ENCODE measurements around the gene GMFB. TPM values are rescaled to one million over a fixed set of nuclear protein-coding genes. Genes with fewer than 3 reads are reported as not detected.
"Not testable (repeated sequence)": the region's sequence is repeated elsewhere in the genome, so short reads cannot be mapped to it uniquely, and the experiment has no call there.

Gene GMFB
- polyA plus RNA-seq, 1 donor = 49.0 TPM

DNA sequence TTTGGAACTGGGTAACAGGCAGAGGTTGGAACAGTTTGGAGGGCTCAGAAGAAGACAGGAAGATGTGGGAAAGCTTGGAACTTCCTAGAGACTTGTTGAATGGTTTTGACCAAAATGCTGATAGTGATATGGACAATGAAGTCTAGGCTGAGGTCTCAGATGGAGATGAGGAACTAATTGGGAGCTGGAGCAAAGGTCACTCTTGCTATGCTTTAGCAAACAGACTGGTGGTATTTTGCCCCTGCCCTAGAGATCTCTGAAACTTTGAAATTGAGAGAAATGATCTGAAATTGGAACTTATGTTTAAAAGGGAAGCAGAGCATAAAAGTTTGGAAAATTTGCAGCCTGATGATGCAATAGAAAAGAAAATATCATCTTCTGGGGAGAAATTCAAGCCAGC, 30.2 kb downstream of the GMFB start:
- DNase-seq (ENCODE audit: low read depth) = not testable (repeated sequence)

DNA sequence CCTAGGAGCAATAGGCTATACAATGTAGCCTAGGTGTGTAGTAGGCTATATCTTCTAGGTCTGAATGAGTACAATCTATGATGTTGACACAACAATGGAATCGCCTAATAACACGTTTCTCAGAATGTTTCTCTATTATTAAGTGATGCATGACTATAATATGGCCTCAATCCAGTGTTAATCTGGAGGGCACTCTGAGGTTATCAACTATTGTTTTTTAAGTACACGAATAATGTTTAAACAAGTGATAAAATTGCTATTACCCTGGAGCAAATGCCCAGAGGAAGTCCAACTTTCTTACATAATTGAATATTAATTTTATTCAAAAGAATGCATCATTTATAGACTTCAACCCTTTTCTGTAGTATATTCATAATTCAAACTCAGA, 31.2 kb downstream of the GMFB start:
- no peak for DNase-seq (ENCODE audit: low read depth)

DNA sequence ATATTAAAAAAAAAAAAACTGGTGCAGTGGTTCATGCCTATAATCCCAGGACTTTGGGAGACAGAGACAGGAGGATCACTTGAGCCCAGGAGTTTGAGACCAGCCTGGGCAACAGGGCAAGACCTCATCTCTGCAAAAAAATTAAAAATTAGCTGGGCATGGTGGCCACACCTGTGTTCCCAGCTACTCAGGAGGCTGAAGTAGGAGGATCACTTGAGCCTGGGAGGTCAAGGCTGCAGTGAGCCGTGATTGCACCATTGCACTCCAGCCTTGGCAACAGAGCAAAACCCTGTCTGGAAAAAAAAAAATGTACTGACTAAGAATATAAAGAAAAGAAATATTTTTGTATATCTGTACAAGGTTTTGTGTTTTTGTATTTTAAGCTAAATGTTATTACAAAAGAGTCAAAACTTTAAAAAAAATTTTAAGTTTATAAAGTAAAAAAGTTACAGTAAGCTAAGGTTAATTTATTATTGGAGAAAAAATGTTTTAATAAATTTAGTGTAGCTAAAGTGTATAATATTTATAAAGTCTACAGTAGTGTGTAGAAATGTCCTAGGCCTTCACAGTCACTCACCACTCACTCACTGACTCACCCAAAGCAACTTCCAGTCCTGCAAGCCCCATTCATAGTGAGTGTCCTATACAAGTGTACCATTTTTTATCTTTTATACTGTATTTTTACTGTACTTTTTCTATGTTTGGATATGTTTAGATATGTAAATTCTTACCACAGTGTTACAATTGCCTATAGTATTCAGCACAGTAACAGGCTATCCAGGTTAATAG, 31.8 kb downstream of the GMFB start:
- DNase-seq (ENCODE audit: low read depth) = not testable (repeated sequence)

DNA sequence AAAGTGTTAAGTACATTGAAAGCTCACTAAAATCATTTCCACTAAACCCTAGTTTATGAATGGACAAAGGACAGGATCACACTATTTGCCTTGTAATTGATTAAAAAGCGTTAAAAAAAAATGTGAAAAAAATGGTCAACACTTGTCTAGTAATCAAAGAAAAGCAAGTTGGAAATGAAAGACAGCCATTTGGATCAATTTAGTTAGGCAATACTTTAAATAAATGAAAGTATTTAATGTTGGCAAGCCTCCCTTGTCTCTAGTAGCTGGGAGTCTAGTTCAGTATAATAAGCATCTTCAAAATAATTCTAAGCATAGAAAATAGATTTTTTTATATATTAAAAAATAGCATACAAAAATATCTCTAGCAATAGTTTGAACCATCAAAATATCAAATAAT, 33.4 kb downstream of the GMFB start:
- DNase-seq (ENCODE audit: low read depth) = no peak

- DNase-seq (ENCODE audit: low read depth) = not testable (repeated sequence)
Observed at GRCh38 chr14:54453990-54454389, 34.8 kb downstream of the GMFB start.

GRCh38 chr14:54453252-54453651, 35.5 kb downstream of the GMFB start:
- DNase-seq (ENCODE audit: low read depth) = no peak

- DNase-seq (ENCODE audit: low read depth) = no peak
Observed at GRCh38 chr14:54451961-54452360, 36.8 kb downstream of the GMFB start.

DNA sequence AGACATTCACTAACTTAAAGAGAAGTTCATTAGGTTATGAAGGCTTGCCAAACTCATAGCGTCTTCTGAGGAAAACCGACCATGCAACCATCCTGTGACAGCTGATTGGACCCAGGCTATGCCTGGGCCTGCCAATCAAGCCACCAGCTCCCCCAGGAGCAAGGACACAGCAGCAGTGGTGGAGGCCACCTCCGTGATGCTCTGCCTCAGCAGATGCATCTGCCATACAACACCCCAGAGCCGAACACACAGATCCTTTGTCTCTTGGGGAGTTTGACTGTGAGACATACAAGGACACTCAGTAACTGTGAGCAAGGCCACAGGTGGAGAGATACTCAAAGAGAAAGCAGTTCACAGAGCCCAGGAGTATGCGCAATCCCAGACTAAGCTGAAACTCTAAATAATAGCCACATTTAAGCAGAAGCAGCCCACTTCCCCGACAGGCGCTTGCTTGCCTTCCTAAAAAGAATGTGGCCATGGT, 37.6 kb downstream of the GMFB start:
- no peak for DNase-seq (ENCODE audit: low read depth)

DNA sequence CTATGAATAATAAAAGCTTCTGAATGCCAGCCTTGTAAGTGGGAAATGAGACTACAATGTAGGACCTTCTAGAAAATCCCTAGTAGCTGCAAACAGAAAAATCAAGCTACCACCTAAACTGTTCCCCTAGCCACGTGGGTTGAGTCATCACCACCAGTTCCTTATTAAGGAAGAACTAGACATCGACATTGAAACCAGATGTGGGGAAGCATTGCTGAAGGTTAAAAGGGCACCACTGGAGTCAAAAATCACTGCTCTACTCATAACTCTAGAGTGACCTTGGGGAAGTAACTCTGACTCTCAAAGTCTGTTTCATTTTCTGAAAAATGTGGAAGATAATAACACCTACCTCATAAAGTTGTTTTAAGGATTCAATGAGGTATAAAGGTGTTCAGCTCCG, 38.2 kb downstream of the GMFB start:
- no peak for DNase-seq (ENCODE audit: low read depth)

GRCh38 chr14:54447231-54447692, 41.5 kb downstream of the GMFB start:
- no peak for DNase-seq (ENCODE audit: low read depth)

DNA sequence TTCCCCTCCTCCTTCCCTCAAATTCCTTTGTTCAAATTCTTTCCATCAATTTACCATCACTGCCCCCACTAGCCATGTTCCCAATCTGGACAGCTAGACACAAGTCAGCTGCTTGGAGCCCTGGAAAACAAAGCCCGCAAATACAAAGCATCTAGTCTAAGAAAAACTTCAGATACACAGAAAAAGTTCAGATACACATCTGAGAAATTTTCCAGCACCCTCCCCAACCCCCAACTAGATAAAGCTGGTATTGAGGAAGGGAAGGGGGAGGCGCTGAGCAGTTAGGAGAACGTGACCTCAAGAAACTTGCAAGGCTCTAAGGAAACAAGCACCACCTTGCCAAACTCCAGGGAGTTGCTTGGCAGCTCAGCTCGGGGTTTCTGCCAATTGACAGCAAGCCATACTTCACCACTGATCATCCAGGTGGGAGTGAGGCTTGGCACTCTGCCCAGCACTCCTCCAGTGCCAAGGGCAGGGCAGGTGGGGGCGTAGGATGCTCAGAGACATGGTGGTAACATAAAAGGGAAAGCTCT, 42.6 kb downstream of the GMFB start:
- DNase-seq (ENCODE audit: low read depth) = no peak

GRCh38 chr14:54444681-54445080, 44.1 kb downstream of the GMFB start:
- DNase-seq (ENCODE audit: low read depth) = no peak

DNA sequence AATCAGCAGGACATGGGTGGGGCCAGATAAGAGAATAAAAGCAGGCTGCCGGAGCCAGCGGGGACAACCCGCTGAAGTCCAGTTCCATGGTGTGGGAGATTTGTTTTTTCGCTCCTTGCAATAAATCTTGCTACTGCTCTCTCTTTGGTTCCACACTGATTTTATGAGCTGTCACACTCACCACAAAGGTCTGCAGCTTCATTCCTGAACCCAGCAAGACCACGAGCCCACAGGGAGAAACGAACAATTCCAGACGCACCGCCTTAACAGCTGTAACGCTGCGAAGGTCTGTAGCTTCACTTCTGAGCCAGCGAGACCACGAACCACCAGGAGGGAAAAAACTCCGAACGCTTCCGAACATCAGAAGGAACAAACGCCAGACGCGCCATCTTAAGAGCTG, 44.8 kb downstream of the GMFB start:
- no peak for DNase-seq (ENCODE audit: low read depth)

DNA sequence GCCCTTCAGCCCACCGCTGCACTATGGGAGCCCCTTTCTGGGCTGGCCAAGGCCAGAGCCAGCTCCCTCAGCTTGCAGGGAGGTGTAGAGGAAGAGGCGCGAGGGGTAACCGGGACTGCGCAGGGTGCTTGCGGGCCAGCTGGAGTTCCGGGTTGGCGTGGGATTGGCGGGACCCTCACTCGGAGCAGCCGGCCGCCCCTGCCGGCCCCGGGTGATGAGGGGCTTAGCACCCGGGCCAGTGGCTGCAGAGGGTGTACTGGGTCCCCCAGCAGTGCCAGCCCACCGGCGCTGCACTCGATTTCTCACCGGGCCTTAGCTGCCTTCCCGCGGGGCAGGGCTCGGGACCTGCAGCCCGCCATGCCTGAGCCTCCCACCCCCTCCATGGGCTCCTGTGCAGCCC, 45.8 kb downstream of the GMFB start:
- DNase-seq (ENCODE audit: low read depth) = not testable (repeated sequence)

GRCh38 chr14:54440873-54441868, 47.6 kb downstream of the GMFB start, which contains the start of gene CNIH1:
Gene CNIH1, minus strand, starts transcription at chr14:54441374. Its CDS starts 47 bp downstream, at chr14:54441327.
- peak; percentile 73 for DNase-seq (ENCODE audit: low read depth)

DNA sequence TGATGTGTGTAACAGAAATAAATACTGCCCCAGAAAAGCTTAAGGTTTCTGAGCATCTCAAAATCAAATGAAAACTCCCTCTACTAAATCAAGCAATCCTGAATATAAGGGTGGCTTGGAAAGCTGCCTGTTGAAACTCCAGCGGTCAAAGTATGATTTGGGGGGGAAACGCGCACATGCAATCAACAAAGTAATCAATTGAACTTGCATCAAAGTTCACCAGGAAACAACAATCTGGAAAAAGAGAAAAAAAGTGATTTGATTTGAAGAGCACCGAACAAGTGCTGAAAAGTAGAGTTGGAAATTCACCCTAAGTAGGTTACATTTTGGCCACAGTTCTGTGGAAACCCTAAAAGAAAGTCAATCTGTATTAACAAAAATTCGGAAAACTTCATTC, 48.3 kb downstream of the GMFB start:
- DNase-seq (ENCODE audit: low read depth) = no peak

- DNase-seq (ENCODE audit: low read depth) = no peak
Observed at GRCh38 chr14:54440037-54440436, 48.7 kb downstream of the GMFB start.

GRCh38 chr14:54438703-54439102, 50.1 kb downstream of the GMFB start:
- DNase-seq (ENCODE audit: low read depth) = no peak

GRCh38 chr14:54437954-54438353, 50.8 kb downstream of the GMFB start:
- DNase-seq (ENCODE audit: low read depth) = not testable (repeated sequence)

GRCh38 chr14:54435500-54435981, 53.2 kb downstream of the GMFB start:
- no peak for DNase-seq (ENCODE audit: low read depth)

DNA sequence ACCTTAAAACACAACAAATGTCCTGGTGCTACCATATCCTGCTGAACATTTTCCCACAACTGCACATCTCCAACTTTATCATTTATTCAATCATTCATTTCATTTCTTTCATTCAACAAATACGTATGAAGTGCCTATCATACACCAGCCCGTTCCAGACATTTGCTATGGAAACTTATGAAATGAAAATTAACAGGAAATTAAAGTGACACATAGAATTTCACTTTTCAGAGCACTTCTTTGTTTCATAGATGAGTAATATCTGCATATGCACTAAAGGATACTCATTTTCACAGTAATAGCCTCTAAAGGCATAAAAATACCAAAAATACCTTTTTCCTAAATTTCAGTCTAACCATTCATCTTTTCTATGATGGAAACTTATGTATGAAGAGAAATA, 60.3 kb downstream of the GMFB start:
- no peak for DNase-seq (ENCODE audit: low read depth)

GRCh38 chr14:54427871-54428270, 60.9 kb downstream of the GMFB start:
- no peak for DNase-seq (ENCODE audit: low read depth)

All from forelimb muscle (tissue), 1 donor.